GM18520 (cell line): ENCODE data around the gene ABHD16B.
"Not testable (repeated sequence)": the region's sequence is repeated elsewhere in the genome, so short reads cannot be mapped to it uniquely, and the experiment has no call there.

ENCODE experiments used
- ATAC-seq: cut with Tn5 transposase; IDR thresholded peaks from one replicate; pipeline ENCODE4 v1.9.1; 2021; ENCODE audit not compliant: unreplicated experiment

The ABHD16B gene

GRCh38 chr20:63854766-63855362, 6.4 kb upstream of the ABHD16B start:
- ATAC-seq = no peak

- no peak for ATAC-seq
Measured at GRCh38 chr20:63855363-63856097, 5.8 kb upstream of the ABHD16B start.

GRCh38 chr20:63856098-63856511, 5.2 kb upstream of the ABHD16B start:
- ATAC-seq = no peak

GRCh38 chr20:63857764-63858392, 3.4 kb upstream of the ABHD16B start:
- ATAC-seq = no peak

- ATAC-seq = no peak
Measured at GRCh38 chr20:63858393-63859165, 2.7 kb upstream of the ABHD16B start.

- no peak for ATAC-seq
Measured at GRCh38 chr20:63859166-63859699, 2.1 kb upstream of the ABHD16B start.

GRCh38 chr20:63860325-63861051, 810 bp upstream of the ABHD16B start:
- no peak for ATAC-seq

- no peak for ATAC-seq
Measured at GRCh38 chr20:63861981-63862901, 943 bp downstream of the ABHD16B start.

- no peak for ATAC-seq
Measured at GRCh38 chr20:63863021-63863797, 1.9 kb downstream of the ABHD16B start.

- peak; percentile 60 for ATAC-seq
Measured at GRCh38 chr20:63863798-63864544, 2.7 kb downstream of the ABHD16B start.

- no peak for ATAC-seq
Measured at GRCh38 chr20:63864545-63864977, 3.3 kb downstream of the ABHD16B start.

GRCh38 chr20:63864978-63865640, 3.8 kb downstream of the ABHD16B start, which contains the start of gene TPD52L2:
Gene TPD52L2 (plus strand): TSS chr20:63865270. CDS start chr20:63865366, 96 bp downstream.
- peak; percentile 62 for ATAC-seq

- ATAC-seq = not testable (repeated sequence)
Measured at GRCh38 chr20:63867042-63867441, 5.7 kb downstream of the ABHD16B start.

- no peak for ATAC-seq
Measured at GRCh38 chr20:63868264-63868663, 7.0 kb downstream of the ABHD16B start.

- ATAC-seq = no peak
Measured at GRCh38 chr20:63873477-63873971, 12.2 kb downstream of the ABHD16B start.

- ATAC-seq = not testable (repeated sequence)
Measured at GRCh38 chr20:63874241-63874640, 12.9 kb downstream of the ABHD16B start.

GRCh38 chr20:63876489-63877036, 15.3 kb downstream of the ABHD16B start:
- no peak for ATAC-seq
